ENCODE results near the gene LAD1. TPM values are rescaled to one million over a fixed set of nuclear protein-coding genes. Genes with fewer than 3 reads are reported as not detected.

Gene LAD1
- total and polyA plus RNA-seq, 9 of the 15 experiments (the other 6 are each of a cell fraction or from before 2014, with no cell fraction given): 0.31 TPM; not detected in 8

DNA sequence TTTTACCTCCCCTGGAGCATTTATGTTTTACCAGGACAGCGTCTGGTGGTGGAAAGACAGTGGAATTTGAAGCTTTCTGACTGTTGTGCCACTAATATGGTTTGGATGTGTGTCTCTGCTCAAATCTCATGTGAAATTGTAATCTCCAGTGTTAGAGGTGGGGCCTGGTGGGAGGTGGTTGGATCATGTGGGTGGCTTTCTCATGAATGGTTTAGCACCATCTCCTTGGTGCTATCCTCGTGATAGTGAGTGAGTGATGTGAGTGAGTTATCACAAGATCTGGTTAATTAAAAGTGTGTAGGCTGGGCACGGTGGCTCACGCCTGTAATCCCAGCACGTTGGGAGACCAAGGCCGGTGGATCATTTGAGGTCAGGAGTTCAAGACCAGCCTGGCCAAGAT lies 46.2 kb upstream of the LAD1 start:
- Histone ChIP-seq H3K36me3 (ENCODE audit: control insufficient read depth, insufficient read depth, low read length) (no peaks in the 10 kb centered on the region), H3K4me3 (no peak overlapping the region), H3K27ac (ENCODE audit: extremely low read depth, low read depth, low read length) (no peak overlapping the region), H3K9ac (ENCODE audit: insufficient read depth in 1 of 2, low read depth in 2 of 2, low read length in 2 of 2) (no peak overlapping the region), H3K4me1 (replicated peaks in 1 of 2; ENCODE audit: control insufficient read depth in 2 of 2, insufficient read depth in 2 of 2, low read length in 2 of 2) (peaks cover 0 to 7% of the 10 kb centered on the region in 2 experiments; a peak in 2 of 5 replicates), H2AFZ (ENCODE audit: low read depth, low read length) (no peak overlapping the region), H3K9me3 (replicated peaks; ENCODE audit: control insufficient read depth, insufficient read depth, low read depth, low read length) (no peaks in the 10 kb centered on the region), H4K20me1 (replicated peaks; ENCODE audit: control insufficient read depth, insufficient read depth, low read length) (no peaks in the 10 kb centered on the region), H3K79me2 (ENCODE audit: control insufficient read depth, insufficient read depth, low read length) (no peaks in the 10 kb centered on the region), H3K4me2 (ENCODE audit: insufficient read depth, low read length) (no peak overlapping the region), H3K27me3 (ENCODE audit: control insufficient read depth in 2 of 2, insufficient read depth in 2 of 2, low read length in 2 of 2) (peaks cover 8 to 19% of the 10 kb centered on the region in 2 experiments; a peak in 4 of 5 replicates), H3K9me1 (ENCODE audit: control insufficient read depth, insufficient read depth, low read length) (no peaks in the 10 kb centered on the region)
- in situ Hi-C loops (cut with MboI) (loop anchor here (5.0 kb wide), 1 partner anchor 67 kb away; no protein-coding TSS in a partner anchor), intact Hi-C loops (cut with micrococcal nuclease) (loop anchor here (10.0 kb wide), 1 partner anchor 349 kb away; no protein-coding TSS in a partner anchor)
- BruUV-seq (replicated peaks): no TSS peak
- CTCF ChIA-PET (ENCODE audit: low intra/inter-chr PET ratio): interaction anchor here (8.0 kb wide), 1 partner anchor 36 kb away, joined by 90 read pairs; no protein-coding TSS in a partner anchor
- DNase-seq (ENCODE audit: extremely low read depth in 1 of 4, low spot score in 3 of 4) (no peak), FAIRE-seq (no peak), ATAC-seq (no peak)
- TF ChIP-seq PHF8 (IDR thresholded peaks at IDR 0.05; ENCODE audit: borderline replicate concordance, low read length) (no peak), CHD4 (IDR thresholded peaks at IDR 0.05; ENCODE audit: insufficient read depth, insufficient replicate concordance, low read depth, low read length, poor library complexity, severe bottlenecking) (no peak), IRF9 (tag; IDR thresholded peaks at IDR 0.05) (no peak), ZC3H8 (IDR thresholded peaks at IDR 0.05) (no peak), CEBPB (tag; IDR thresholded peaks at IDR 0.05) (no peak), ZNF124 (CRISPR knock-in tag; IDR thresholded peaks at IDR 0.05) (no peak), PHB (CRISPR knock-in tag; IDR thresholded peaks at IDR 0.05) (no peak), TCF7L2 (IDR thresholded peaks at IDR 0.05; ENCODE audit: low read depth, low read length) (no peak), TRIM28 (IDR thresholded peaks at IDR 0.05) (no peak), IRF2 (CRISPR knock-in tag; IDR thresholded peaks at IDR 0.05) (no peak), KHSRP (IDR thresholded peaks at IDR 0.05) (no peak), CHD2 (IDR thresholded peaks at IDR 0.05; ENCODE audit: low read depth, low read length) (no peak), CCNT2 (IDR thresholded peaks at IDR 0.05; ENCODE audit: borderline replicate concordance, extremely low read depth, insufficient read length, low read depth, low read length) (no peak), RBM25 (IDR thresholded peaks at IDR 0.05; ENCODE audit: low read depth, low read length, severe bottlenecking) (no peak), ZMIZ1 (IDR thresholded peaks at IDR 0.05; ENCODE audit: low read depth in 2 of 2, low read length in 2 of 2) (no peak), ZNF12 (CRISPR knock-in tag; IDR thresholded peaks at IDR 0.05) (no peak)
- WGBS (ENCODE audit: insufficient coverage, low coverage, missing lambda C conversion rate): 3% methylated on average over 6 of the region's 6 CpGs
- POLR2A ChIA-PET: interaction anchor here (0.7 to 1.2 kb wide), 6 partner anchors 9 to 246 kb away, joined by 3 read pairs; no protein-coding TSS in a partner anchor

Data from K562 (cell line).